Activated CD4-positive, alpha-beta T cell treated with anti-CD3 and anti-CD28 coated beads, Interleukin-2, amount 10 ng/mL, durations not matched to agents 7 days and 5 days (primary cell): ENCODE measurements around the gene MUCL1. TPM values are rescaled to one million over a fixed set of nuclear protein-coding genes. Genes with fewer than 3 reads are reported as not detected.
"Not testable (repeated sequence)": the region's sequence is repeated elsewhere in the genome, so short reads cannot be mapped to it uniquely, and the experiment has no call there.

ENCODE experiments used
- CTCF ChIA-PET: fragments of 350-600 bp; sonication (Branson Sonifier 250); formaldehyde crosslinking; loops from one replicate; lab custom pipeline; 2021; ENCODE audit warnings: antibody characterized with exemption; lab: Charles Lee
- POLR2A ChIA-PET: fragments of 350-600 bp; sonication (Branson Sonifier 250); formaldehyde crosslinking; loops from one replicate; lab custom pipeline; 2021; ENCODE audit warnings: antibody characterized with exemption; lab: Charles Lee
- DNase-seq: peaks from one replicate; pipeline ENCODE4 v3.0.0-alpha.2; 2020
- H3K27ac Mint-ChIP-seq: one replicate; pipeline ENCODE4 v1.8.0; 2021; ENCODE audit warnings: mild to moderate bottlenecking, moderate library complexity, mixed read lengths
- H3K27me3 Mint-ChIP-seq: one replicate; pipeline ENCODE4 v1.8.0; 2021; ENCODE audit warnings: mixed read lengths
- H3K36me3 Mint-ChIP-seq: one replicate; pipeline ENCODE4 v1.8.0; 2021; ENCODE audit warnings: low read depth, mixed read lengths
- H3K4me1 Mint-ChIP-seq: one replicate; pipeline ENCODE4 v1.8.0; 2021; ENCODE audit warnings: mixed read lengths
- H3K4me3 Mint-ChIP-seq: one replicate; pipeline ENCODE4 v1.8.0; 2021; ENCODE audit warnings: mild to moderate bottlenecking, moderate library complexity, mixed read lengths
- H3K9me3 Mint-ChIP-seq: one replicate; pipeline ENCODE4 v1.8.0; 2021; ENCODE audit warnings: mixed read lengths
- total RNA-seq, 2 experiments: library from RNA; stranded (reverse); gene quantifications; one replicate each; pipeline ENCODE4 v1.2.3, GENCODE V29; 2021

The MUCL1 gene
- total RNA-seq, 2 experiments from 2014 or later, result not detected

- no peak for DNase-seq
- H3K9me3 Mint-ChIP-seq, result no peaks in the 10 kb centered on the region
- POLR2A ChIA-PET, result no interaction called here
- peaks cover 31% of the 10 kb centered on the region for H3K27me3 Mint-ChIP-seq
- H3K4me1 Mint-ChIP-seq, result no peaks in the 10 kb centered on the region
- H3K4me3 Mint-ChIP-seq, result no peak overlapping the region
- H3K36me3 Mint-ChIP-seq, result no peaks in the 10 kb centered on the region
- H3K27ac Mint-ChIP-seq, result no peak overlapping the region
- CTCF ChIA-PET, result interaction anchor here (0.8 kb wide), 1 partner anchor 11 kb away, joined by 3 read pairs; the partner anchor contains the start of gene MUCL1
These were observed 11.5 kb downstream of the MUCL1 start for GRCh38 chr12:54865683-54866324.

- H3K4me3 Mint-ChIP-seq, result no peak overlapping the region
- H3K27me3 Mint-ChIP-seq, result peaks cover 32% of the 10 kb centered on the region
- no peaks in the 10 kb centered on the region for H3K9me3 Mint-ChIP-seq
- ChIA-PET POLR2A (no interaction called here), CTCF (no interaction called here)
- no peak overlapping the region for H3K27ac Mint-ChIP-seq
- no peaks in the 10 kb centered on the region for H3K36me3 Mint-ChIP-seq
- H3K4me1 Mint-ChIP-seq, result no peaks in the 10 kb centered on the region
- no peak for DNase-seq
These were observed 14.4 kb downstream of the MUCL1 start for GRCh38 chr12:54868690-54869089.

DNA sequence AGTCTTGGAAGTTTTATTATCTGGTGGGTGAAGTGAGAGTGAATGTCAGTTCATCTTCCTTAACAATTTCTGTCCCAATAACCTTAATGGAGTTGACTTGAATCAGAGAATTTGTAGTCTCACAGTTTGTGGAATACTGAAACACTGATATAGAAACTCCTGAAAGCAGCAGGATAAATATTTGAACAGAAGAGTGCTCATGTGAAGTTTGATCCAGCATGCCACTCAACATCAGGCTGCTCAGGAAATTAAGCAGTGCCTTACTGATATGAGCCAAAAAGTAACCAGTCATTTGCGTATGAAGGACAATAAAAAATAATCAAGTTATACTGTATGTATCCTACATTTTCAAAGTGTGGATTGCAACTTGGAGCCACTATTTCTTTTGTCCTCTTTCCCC, 15.7 kb downstream of the MUCL1 start:
- H3K4me3 Mint-ChIP-seq, result no peak overlapping the region
- H3K27ac Mint-ChIP-seq, result no peak overlapping the region
- H3K4me1 Mint-ChIP-seq, result no peaks in the 10 kb centered on the region
- H3K27me3 Mint-ChIP-seq, result peaks cover 29% of the 10 kb centered on the region
- H3K9me3 Mint-ChIP-seq, result no peaks in the 10 kb centered on the region
- ChIA-PET POLR2A (no interaction called here), CTCF (no interaction called here)
- H3K36me3 Mint-ChIP-seq, result no peaks in the 10 kb centered on the region
- no peak for DNase-seq

GRCh38 chr12:54870617-54871016, 16.3 kb downstream of the MUCL1 start:
- Mint-ChIP-seq H3K36me3 (no peaks in the 10 kb centered on the region), H3K4me3 (no peak overlapping the region), H3K27ac (no peak overlapping the region), H3K27me3 (peaks cover 27% of the 10 kb centered on the region), H3K4me1 (no peaks in the 10 kb centered on the region), H3K9me3 (no peaks in the 10 kb centered on the region)
- POLR2A ChIA-PET, result no interaction called here
- CTCF ChIA-PET, result no interaction called here
- DNase-seq, result no peak

- Mint-ChIP-seq H3K27me3 (peaks cover 20% of the 10 kb centered on the region), H3K9me3 (no peaks in the 10 kb centered on the region), H3K27ac (no peak overlapping the region), H3K36me3 (no peaks in the 10 kb centered on the region), H3K4me3 (no peak overlapping the region), H3K4me1 (no peaks in the 10 kb centered on the region)
- POLR2A ChIA-PET, result no interaction called here
- no peak for DNase-seq
- CTCF ChIA-PET, result interaction anchor here (0.5 kb wide), 1 partner anchor 436 kb away, joined by 3 read pairs; no protein-coding TSS in a partner anchor
These were observed 24.8 kb downstream of the MUCL1 start for GRCh38 chr12:54879150-54879549.

GRCh38 chr12:54879579-54879978, 25.3 kb downstream of the MUCL1 start:
- CTCF ChIA-PET, result no interaction called here
- POLR2A ChIA-PET, result no interaction called here

DNA sequence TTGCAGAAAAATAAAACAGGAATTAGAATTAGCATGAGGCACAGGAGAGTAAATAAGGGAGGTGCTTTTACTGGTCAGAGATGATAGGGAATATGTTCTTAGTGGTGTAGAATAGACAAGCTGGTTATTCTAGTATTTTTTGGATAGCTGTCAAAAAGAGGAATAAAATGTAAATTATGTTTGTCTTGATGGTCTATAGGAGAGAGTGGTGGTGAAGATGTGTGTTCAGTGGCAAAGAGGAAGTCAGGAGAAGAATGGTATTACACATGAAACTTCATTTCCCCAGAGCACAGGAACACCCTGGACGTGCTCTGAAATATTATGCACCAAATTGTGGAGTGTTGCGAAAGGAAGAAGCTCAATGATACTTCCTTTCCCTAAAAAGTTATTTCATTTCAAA, 27.8 kb downstream of the MUCL1 start:
- H3K9me3 Mint-ChIP-seq, result no peaks in the 10 kb centered on the region
- H3K27me3 Mint-ChIP-seq, result peaks cover 8% of the 10 kb centered on the region
- no peaks in the 10 kb centered on the region for H3K36me3 Mint-ChIP-seq
- no peak overlapping the region for H3K4me3 Mint-ChIP-seq
- no peaks in the 10 kb centered on the region for H3K4me1 Mint-ChIP-seq
- ChIA-PET CTCF (interaction anchor here (1.1 kb wide), 1 partner anchor 27 kb away, joined by 3 read pairs; no protein-coding TSS in a partner anchor), POLR2A (interaction anchor here (0.6 kb wide), 1 partner anchor 9 kb away, joined by 6 read pairs; no protein-coding TSS in a partner anchor)
- DNase-seq, result no peak
- no peak overlapping the region for H3K27ac Mint-ChIP-seq

More at GRCh38 chr12:54879579-54879978, 25.3 kb downstream of the MUCL1 start:
- Mint-ChIP-seq H3K9me3 (no peaks in the 10 kb centered on the region), H3K27ac (no peak overlapping the region), H3K4me1 (no peaks in the 10 kb centered on the region), H3K27me3 (peaks cover 19% of the 10 kb centered on the region), H3K4me3 (no peak overlapping the region), H3K36me3 (no peaks in the 10 kb centered on the region)
- DNase-seq, result no peak

DNA sequence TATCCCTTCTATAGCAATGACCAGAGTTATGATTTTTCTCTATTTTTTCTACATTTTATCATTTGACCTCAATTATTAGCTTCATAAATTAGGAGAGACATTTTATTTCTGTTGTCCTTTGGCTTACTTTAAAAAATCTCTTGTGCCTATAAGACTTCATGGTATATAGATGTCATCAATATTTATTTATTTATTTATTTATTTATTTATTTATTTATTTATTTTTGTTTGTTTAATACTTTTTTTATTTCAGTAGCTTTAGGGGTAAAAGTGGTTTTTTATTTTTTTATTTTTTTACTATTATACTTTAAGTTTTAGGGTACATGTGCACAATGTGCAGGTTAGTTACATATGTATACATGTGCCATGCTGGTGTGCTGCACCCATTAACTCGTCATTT, 28.3 kb downstream of the MUCL1 start:
- not testable (repeated sequence) for H3K9me3 Mint-ChIP-seq

GRCh38 chr12:54888428-54888827, 34.1 kb downstream of the MUCL1 start:
- H3K36me3 Mint-ChIP-seq, POLR2A ChIA-PET, H3K4me3 Mint-ChIP-seq, H3K27ac Mint-ChIP-seq, H3K4me1 Mint-ChIP-seq, DNase-seq, CTCF ChIA-PET, H3K27me3 Mint-ChIP-seq, H3K9me3 Mint-ChIP-seq: not testable (repeated sequence)

More for the DNA sequence above, 28.3 kb downstream of the MUCL1 start:
- not testable (repeated sequence) for H3K4me3 Mint-ChIP-seq, H3K27me3 Mint-ChIP-seq, H3K36me3 Mint-ChIP-seq, H3K4me1 Mint-ChIP-seq, DNase-seq, H3K27ac Mint-ChIP-seq
- POLR2A ChIA-PET, result interaction anchor here (0.6 kb wide), 2 partner anchors 10 to 290 kb away, joined by 3 to 6 read pairs; no protein-coding TSS in a partner anchor
- CTCF ChIA-PET, result interaction anchor here (1.1 kb wide), 1 partner anchor 27 kb away, joined by 3 read pairs; no protein-coding TSS in a partner anchor

DNA sequence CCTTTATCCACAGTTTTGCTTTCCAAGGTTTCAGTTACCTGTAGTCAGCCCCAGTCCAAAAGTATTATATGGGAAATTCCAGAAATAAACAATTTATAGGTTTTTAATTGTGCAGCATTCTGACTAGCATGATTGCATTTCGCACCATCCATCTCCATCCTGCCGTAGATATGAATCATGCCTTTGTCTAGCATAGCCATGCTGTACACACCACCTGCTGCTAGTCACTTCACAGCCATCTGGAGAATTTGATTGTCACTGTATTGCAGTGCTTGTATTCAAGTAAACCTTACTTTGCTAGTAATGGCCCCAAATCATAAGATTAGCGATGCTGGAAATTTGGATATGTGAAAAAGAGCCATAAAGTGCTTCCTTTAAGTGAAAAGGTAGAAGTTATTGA, 36.0 kb downstream of the MUCL1 start:
- Mint-ChIP-seq H3K4me3 (no peak overlapping the region), H3K36me3 (no peaks in the 10 kb centered on the region), H3K27me3 (peaks cover 2% of the 10 kb centered on the region), H3K27ac (no peak overlapping the region), H3K4me1 (no peaks in the 10 kb centered on the region), H3K9me3 (no peaks in the 10 kb centered on the region)
- DNase-seq, result no peak
- ChIA-PET CTCF (no interaction called here), POLR2A (no interaction called here)

DNA sequence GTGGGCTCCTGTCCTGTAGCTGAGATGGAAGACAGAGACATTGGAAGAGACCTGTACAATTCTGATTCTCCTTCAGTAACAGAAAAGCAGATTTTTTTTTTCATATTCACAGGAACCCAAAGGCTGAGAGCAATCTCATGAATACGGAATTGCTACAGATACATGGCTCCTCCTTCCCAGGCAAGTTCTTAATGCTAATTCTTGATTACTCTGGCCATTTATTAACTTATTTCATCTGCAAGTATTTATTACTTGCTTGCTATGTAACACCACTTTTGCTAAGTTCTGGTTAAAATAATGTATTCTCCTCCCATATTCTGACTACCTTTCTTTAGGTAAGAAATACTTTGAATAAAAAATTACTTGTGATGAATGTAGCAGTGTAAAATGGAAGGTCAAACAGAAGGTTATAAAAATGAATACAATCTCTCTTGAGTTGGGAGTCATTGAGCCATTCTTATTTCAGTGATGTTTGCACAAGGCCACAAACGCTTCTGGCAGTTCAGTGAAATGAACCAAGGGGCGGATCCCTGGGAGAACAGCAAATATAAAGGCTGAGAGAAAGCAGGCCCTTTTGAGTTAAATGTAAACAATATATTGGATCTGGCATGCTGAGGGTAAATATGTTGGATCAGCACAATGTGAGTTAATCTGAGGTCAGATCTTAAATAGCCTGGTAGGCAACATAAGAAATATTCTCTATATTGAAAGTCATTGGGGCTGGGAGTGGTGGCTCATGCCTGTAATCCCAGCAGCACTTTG, 37.6 kb downstream of the MUCL1 start:
- Mint-ChIP-seq H3K4me3 (no peak overlapping the region), H3K27me3 (no peaks in the 10 kb centered on the region), H3K4me1 (no peaks in the 10 kb centered on the region), H3K36me3 (no peaks in the 10 kb centered on the region), H3K9me3 (no peaks in the 10 kb centered on the region), H3K27ac (no peak overlapping the region)
- DNase-seq, result no peak
- ChIA-PET CTCF (no interaction called here), POLR2A (no interaction called here)
